ENCODE data around the gene AGBL4.

The AGBL4 gene

DNA sequence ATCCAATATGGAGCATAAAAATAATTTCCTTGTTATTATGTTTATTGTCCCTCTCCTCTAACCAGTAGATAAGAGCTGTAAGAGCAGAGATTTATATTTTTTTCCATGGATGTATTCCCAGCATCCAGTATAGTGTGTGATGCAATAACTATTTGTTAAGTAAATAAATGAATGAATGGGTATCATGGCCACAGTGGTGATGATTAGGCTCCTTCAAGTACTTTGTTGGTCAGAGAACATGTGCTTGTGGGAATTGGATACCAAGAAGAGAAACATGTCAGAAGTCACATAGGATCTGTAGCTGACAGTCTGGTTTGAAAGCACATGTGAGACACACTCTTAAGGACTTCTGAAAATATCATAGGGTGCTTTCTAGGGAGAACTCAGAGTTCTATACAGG lies 588.5 kb downstream of the AGBL4 start:
- ATAC-seq: no peak
- no peaks in the 10 kb centered on the region for H3K36me3 Mint-ChIP-seq (ENCODE audit: low read depth)
- H3K27ac Mint-ChIP-seq: no peak overlapping the region
- peaks cover 16% of the 10 kb centered on the region for H3K9me3 Mint-ChIP-seq
- H3K27me3 Mint-ChIP-seq: no peaks in the 10 kb centered on the region
- H3K4me3 Mint-ChIP-seq: no peak overlapping the region
- no peak for DNase-seq
- H3K4me1 Mint-ChIP-seq: no peaks in the 10 kb centered on the region

DNA sequence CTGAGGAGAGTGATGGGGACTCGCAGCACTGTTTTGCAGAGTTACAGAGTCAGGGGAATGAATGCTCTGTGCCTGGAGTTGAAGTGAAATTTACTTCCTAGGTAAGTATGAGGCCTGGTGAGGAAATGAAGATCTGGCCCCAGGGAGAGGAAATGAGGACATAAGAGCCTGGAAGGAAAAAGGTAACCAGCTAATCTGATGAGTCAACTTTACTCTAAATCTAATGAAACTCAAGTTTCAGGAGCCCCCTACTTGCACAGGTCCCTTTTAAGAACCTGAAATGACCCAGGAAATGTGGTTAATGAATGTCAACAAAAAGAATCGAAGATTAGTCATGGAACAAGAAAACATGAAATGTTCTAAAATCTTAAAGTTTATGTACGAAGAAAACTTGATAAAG lies 599.0 kb downstream of the AGBL4 start:
- H3K9me3 Mint-ChIP-seq: peaks cover 4% of the 10 kb centered on the region
- H3K36me3 Mint-ChIP-seq (ENCODE audit: low read depth): no peaks in the 10 kb centered on the region
- H3K27me3 Mint-ChIP-seq: no peaks in the 10 kb centered on the region
- H3K4me1 Mint-ChIP-seq: no peaks in the 10 kb centered on the region
- DNase-seq (no peak), ATAC-seq (no peak)
- no peak overlapping the region for H3K4me3 Mint-ChIP-seq
- H3K27ac Mint-ChIP-seq: no peak overlapping the region

DNA sequence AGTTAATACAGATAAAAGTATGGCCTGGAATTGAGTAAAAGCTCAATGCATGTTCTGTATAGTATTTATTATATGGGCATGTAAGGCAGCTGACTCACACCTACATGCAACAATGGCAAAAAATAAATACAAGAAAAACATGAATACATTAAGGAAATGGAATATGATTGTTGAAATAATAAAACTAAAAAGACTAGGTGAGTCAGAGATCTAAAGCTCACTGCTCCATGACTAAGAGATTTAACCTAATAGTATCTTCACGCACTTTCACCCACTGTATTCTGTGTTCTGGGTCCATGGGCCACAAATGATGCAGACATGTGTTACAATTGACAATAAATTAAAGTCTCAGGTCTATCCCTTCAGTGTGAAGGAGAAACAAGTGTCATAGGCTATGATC lies 607.0 kb downstream of the AGBL4 start:
- H3K27me3 Mint-ChIP-seq: no peaks in the 10 kb centered on the region
- H3K9me3 Mint-ChIP-seq: no peaks in the 10 kb centered on the region
- no peaks in the 10 kb centered on the region for H3K4me1 Mint-ChIP-seq
- H3K36me3 Mint-ChIP-seq (ENCODE audit: low read depth): no peaks in the 10 kb centered on the region
- H3K27ac Mint-ChIP-seq: no peak overlapping the region
- no peak overlapping the region for H3K4me3 Mint-ChIP-seq
- DNase-seq (no peak), ATAC-seq (no peak)

DNA sequence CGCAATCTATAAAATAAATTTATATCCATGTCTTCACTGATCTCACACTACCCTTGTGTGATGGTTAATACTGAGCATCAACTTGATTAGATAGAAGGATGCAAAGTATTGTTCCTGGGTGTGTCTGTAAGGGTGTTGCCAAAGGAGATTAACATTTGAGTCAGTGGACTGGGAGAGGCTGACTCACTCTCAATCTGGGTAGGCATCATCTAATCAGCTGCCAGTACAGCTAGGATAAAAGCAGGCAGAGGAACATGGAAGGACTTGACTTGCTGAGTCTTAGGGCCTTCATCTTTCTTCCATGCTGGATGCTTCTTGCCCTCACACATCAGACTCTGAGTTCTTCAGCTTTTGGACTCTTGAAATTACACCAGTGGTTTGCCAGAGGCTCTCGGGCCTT lies 615.4 kb downstream of the AGBL4 start:
- peaks cover 5% of the 10 kb centered on the region for H3K27me3 Mint-ChIP-seq
- no peak overlapping the region for H3K27ac Mint-ChIP-seq
- no peak overlapping the region for H3K4me3 Mint-ChIP-seq

DNA sequence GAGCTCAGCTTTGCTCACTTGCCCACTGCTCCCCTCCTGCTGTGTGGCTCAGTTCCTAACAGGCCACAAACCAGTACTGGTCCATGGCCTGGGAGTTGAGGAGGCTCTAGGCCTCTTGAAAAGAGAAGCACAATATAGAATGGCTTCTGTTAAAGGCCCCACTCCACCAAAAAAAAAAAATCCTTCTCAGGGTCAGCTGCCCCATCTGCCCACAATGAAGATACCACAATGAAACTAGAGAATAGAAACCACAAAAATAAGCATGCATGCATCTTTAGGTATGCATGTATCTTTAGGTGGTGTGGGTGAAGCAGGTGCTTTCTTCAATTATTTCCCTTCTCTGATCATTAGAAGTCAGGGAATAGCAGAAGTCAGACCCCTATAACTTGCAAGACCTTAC lies 626.7 kb downstream of the AGBL4 start:
- no peak overlapping the region for H3K4me3 Mint-ChIP-seq
- H3K27me3 Mint-ChIP-seq: no peaks in the 10 kb centered on the region
- H3K27ac Mint-ChIP-seq: no peak overlapping the region
- no peaks in the 10 kb centered on the region for H3K36me3 Mint-ChIP-seq (ENCODE audit: low read depth)
- DNase-seq (no peak), ATAC-seq (no peak)
- no peaks in the 10 kb centered on the region for H3K4me1 Mint-ChIP-seq
- no peaks in the 10 kb centered on the region for H3K9me3 Mint-ChIP-seq

More for the DNA sequence above, 615.4 kb downstream of the AGBL4 start:
- Mint-ChIP-seq H3K36me3 (ENCODE audit: low read depth) (no peaks in the 10 kb centered on the region), H3K4me1 (no peaks in the 10 kb centered on the region), H3K9me3 (peaks cover 4% of the 10 kb centered on the region)
- ATAC-seq (no peak), DNase-seq (no peak)

DNA sequence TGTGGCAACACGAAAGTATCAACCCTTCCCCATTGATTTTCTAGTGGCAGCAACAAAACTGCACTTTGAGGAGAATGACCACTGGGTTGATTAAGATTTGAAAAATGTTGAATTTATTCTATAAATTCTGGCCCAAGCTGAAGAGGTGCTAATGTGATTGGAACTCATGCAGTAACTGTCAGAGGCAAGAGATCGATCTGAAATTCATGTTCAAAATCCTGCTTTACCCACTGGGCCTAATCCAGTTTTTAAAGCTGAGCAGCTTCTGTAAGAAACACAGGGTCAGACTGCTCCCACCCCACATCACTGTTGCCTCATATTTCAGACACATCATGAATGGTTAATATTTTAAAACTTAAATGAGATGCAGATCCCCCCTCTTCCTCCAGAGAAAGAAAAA lies 629.6 kb downstream of the AGBL4 start:
- H3K27ac Mint-ChIP-seq: no peak overlapping the region

DNA sequence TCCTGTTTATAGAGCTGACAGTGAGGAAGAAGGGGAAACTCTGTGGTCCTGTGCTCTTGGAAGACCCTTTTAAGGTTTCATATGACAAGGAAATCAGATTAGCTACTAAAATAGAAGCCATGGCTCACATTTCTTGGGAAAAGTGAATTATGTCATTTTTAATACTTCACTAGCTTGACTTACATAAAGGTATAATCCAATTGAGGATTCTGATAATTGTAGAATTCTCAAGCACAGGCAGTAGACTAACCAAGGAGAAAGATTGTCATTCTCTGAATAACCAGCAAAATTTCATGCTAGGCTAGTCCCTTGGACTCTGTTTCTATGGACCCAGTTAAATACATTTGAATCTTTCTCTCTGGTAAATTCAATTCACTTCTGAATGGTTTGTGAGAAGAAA lies 634.1 kb downstream of the AGBL4 start:
- no peaks in the 10 kb centered on the region for H3K4me1 Mint-ChIP-seq
- H3K27me3 Mint-ChIP-seq: peaks cover 2% of the 10 kb centered on the region

More for the DNA sequence above, 629.6 kb downstream of the AGBL4 start:
- no peaks in the 10 kb centered on the region for H3K36me3 Mint-ChIP-seq (ENCODE audit: low read depth)
- ATAC-seq (no peak), DNase-seq (no peak)
- H3K27me3 Mint-ChIP-seq: peaks cover 2% of the 10 kb centered on the region
- peaks cover 3% of the 10 kb centered on the region for H3K9me3 Mint-ChIP-seq
- H3K4me3 Mint-ChIP-seq: no peak overlapping the region
- no peaks in the 10 kb centered on the region for H3K4me1 Mint-ChIP-seq

DNA sequence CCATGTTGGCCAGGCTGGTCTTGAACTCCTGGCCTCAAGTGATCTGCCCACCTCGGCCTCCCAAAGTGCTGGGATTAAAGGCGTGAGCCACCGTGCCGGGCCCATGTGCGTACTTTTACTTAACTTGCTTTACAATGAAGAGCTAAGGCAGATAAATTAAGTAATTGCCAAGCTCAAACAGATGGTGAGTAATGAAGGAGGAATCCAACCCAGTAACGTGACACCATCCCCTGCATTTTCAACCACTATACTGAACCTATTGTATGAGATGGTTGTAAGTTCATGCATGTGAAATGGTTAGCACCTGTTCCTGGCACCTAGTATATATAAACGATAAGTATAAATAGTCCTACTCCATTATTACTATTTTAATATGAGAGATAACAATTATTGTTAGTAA lies 659.1 kb downstream of the AGBL4 start:
- Mint-ChIP-seq H3K4me1 (no peaks in the 10 kb centered on the region), H3K9me3 (no peaks in the 10 kb centered on the region), H3K27me3 (no peaks in the 10 kb centered on the region), H3K36me3 (ENCODE audit: low read depth) (no peaks in the 10 kb centered on the region), H3K27ac (no peak overlapping the region), H3K4me3 (no peak overlapping the region)
- ATAC-seq (no peak), DNase-seq (no peak)

More for the DNA sequence above, 634.1 kb downstream of the AGBL4 start:
- no peak overlapping the region for H3K27ac Mint-ChIP-seq
- H3K9me3 Mint-ChIP-seq: peaks cover 3% of the 10 kb centered on the region
- DNase-seq (no peak), ATAC-seq (no peak)
- H3K36me3 Mint-ChIP-seq (ENCODE audit: low read depth): no peaks in the 10 kb centered on the region
- no peak overlapping the region for H3K4me3 Mint-ChIP-seq

DNA sequence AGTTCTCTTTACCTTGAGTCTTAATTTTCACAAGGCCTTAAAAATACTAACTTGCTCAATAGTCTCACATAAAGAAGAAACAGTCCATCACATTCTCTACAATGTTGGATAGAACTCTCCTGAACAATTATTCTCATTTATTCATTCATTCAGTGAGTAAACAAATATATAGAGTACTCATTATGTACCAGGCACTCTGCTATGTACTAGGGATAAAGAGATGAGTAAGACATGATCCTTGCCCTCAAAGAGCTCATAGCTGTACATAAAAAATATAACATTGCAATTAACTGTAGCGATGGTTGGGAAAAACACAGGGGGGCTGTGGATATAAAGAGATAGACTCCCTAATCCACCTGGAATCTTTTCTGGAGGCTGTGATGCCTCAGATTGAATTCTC lies 660.1 kb downstream of the AGBL4 start:
- H3K4me1 Mint-ChIP-seq: no peaks in the 10 kb centered on the region
- no peaks in the 10 kb centered on the region for H3K27me3 Mint-ChIP-seq
- no peak overlapping the region for H3K27ac Mint-ChIP-seq
- H3K9me3 Mint-ChIP-seq: no peaks in the 10 kb centered on the region
- DNase-seq (no peak), ATAC-seq (no peak)
- no peaks in the 10 kb centered on the region for H3K36me3 Mint-ChIP-seq (ENCODE audit: low read depth)
- H3K4me3 Mint-ChIP-seq: no peak overlapping the region

DNA sequence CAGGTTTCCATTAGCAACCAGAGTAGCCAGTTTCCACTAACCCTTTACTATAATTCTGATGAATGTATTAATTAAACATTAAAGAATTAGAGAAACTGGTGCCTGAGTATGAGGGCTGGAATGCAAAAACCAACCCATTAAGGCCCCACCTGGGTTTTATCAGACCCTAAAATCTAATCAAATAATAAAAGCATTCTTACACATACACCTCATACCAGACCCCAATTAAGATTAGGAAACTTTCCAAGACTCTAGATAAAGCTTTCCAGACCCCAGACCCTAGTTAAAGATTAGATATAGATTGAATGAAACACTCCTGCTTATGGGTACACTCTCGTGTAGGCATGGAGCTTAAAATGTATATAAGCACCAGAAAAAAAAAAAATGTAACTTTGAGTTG lies 665.7 kb downstream of the AGBL4 start:
- DNase-seq (no peak), ATAC-seq (no peak)
- Mint-ChIP-seq H3K4me3 (no peak overlapping the region), H3K36me3 (ENCODE audit: low read depth) (no peaks in the 10 kb centered on the region), H3K9me3 (no peaks in the 10 kb centered on the region), H3K4me1 (no peaks in the 10 kb centered on the region), H3K27ac (no peak overlapping the region), H3K27me3 (no peaks in the 10 kb centered on the region)

DNA sequence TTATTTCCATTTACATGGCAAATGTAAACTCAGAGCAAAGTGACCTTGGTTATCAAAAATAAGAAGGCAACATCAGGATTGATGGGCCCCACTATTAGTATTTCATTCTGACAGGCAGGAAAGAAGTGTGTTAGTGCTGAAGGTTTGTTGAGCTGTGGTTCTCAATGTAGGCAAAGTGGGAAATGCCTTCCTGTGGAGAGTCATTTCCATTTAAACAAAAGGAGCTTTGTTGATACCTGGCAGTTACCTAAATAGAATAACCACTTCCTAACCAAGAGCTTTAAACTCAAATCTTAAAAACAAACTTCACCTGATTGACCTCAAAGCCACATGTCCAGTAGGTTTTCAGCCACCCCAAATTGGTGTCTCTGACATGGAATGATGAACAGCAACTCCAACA lies 667.2 kb downstream of the AGBL4 start:
- Mint-ChIP-seq H3K4me1 (no peaks in the 10 kb centered on the region), H3K4me3 (no peak overlapping the region), H3K36me3 (ENCODE audit: low read depth) (no peaks in the 10 kb centered on the region), H3K9me3 (no peaks in the 10 kb centered on the region), H3K27me3 (no peaks in the 10 kb centered on the region), H3K27ac (no peak overlapping the region)
- DNase-seq: no peak
- no peak for ATAC-seq

DNA sequence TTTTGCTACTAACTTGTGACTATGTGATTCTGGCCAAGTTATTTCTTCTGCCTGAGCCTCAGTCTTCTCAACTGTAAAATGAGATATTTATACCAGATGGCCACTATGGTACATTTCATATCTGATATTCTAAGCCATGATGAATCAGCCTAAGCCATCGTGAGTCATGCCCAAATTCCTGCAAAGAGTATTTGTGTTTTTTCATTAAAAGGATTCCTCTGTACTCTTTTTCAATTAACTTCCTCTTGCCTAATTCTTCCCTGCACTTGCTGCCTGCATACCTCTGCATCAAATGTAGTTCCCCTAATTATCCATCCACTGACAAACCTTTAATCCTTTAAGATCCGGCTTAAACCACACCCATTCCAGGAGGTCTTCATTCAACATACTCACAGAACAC lies 672.0 kb downstream of the AGBL4 start:
- Mint-ChIP-seq H3K36me3 (ENCODE audit: low read depth) (no peaks in the 10 kb centered on the region), H3K9me3 (peaks cover 8% of the 10 kb centered on the region), H3K4me1 (no peaks in the 10 kb centered on the region), H3K27ac (no peak overlapping the region), H3K4me3 (no peak overlapping the region), H3K27me3 (no peaks in the 10 kb centered on the region)
- DNase-seq (no peak), ATAC-seq (no peak)

DNA sequence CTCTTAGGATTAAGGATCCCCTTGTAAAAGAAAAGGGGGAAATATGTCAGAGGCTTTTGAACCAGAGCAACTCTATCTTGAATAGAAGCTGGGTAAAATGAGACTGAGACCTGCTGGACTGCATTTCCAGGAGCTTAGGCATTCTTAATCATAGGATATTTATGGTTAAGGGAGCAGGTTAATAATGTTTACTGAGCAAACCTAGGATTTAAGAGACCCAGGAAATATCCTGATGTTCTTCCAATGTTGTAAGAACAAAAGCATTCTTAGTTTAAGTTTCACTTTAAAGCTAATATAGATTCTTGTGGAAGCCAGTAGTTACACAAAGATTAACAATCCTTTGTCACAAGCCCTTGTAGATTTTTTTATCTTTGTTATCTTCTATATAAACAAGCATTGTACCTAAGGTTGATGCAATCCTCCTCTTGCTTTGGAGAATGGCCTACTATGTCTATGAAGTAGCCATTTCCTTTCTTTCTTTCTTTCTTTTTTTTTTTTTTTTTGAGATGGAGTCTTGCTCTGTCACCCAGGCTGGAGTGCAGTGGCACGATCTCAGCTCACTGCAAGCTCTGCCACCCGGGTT lies 676.9 kb downstream of the AGBL4 start:
- H3K27ac Mint-ChIP-seq: no peak overlapping the region
- DNase-seq (no peak), ATAC-seq (no peak)
- H3K36me3 Mint-ChIP-seq (ENCODE audit: low read depth): no peaks in the 10 kb centered on the region
- H3K27me3 Mint-ChIP-seq: no peaks in the 10 kb centered on the region
- no peak overlapping the region for H3K4me3 Mint-ChIP-seq
- H3K4me1 Mint-ChIP-seq: no peaks in the 10 kb centered on the region
- peaks cover 14% of the 10 kb centered on the region for H3K9me3 Mint-ChIP-seq

DNA sequence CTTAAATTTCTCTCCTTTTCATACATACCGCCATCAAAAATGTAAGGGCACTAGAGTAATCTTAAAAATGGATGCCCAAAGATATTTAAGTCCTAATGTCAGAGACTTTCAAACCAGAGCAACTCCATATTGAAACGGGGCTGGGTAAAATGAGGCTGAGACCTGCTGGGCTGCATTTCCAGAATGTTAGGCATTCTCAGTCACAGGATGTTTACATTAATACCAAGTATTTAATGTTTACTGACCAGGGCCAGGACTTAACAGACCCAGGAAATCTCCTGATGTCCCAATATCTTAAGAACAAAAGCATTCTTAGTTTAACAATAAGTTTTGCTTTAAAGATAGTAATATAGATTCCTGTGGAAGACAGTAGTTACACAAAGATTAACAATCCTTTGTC lies 683.2 kb downstream of the AGBL4 start:
- ATAC-seq (no peak), DNase-seq (no peak)
- Mint-ChIP-seq H3K4me3 (no peak overlapping the region), H3K9me3 (peaks cover 13% of the 10 kb centered on the region), H3K4me1 (no peaks in the 10 kb centered on the region), H3K27ac (no peak overlapping the region), H3K36me3 (ENCODE audit: low read depth) (no peaks in the 10 kb centered on the region), H3K27me3 (no peaks in the 10 kb centered on the region)

DNA sequence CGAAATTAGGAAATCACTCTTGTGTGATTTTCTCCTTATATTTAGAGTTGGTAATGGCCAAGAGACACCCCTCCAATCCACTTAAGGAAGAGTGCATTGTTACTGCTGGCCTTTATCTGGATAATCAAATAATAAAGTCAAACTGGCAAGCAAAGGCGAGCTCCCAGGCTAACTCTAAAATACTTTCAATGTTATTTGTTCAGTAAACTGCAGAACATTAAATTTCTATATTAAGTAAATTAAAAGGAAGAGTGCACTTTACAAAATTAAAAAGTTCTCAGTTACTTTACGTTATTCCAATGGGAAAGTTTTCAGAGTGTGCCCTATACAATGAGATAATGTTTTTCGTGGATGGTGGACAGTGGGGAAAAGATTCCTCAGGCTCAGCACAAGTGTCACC lies 684.7 kb downstream of the AGBL4 start:
- Mint-ChIP-seq H3K4me1 (no peaks in the 10 kb centered on the region), H3K36me3 (ENCODE audit: low read depth) (no peaks in the 10 kb centered on the region), H3K27me3 (no peaks in the 10 kb centered on the region), H3K27ac (no peak overlapping the region), H3K9me3 (peaks cover 7% of the 10 kb centered on the region), H3K4me3 (no peak overlapping the region)
- DNase-seq (no peak), ATAC-seq (no peak)

DNA sequence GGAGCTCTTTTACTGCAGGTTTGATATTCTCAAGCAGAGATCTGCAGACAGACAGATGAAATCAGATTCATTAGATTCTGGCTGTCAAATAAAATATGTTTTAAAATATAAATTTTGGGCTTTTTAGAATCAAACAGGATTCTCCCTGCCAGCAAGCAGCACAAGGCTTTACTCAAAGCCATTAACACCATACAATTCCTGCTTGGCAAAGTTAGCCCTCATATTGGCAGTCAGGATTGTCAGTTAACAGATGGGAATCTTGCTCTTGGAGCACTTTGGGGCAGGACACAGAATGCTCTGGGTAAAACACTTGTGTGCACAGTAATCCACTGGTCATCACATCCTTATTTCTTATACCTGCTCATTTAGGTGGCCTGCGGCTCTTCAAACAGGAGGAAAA lies 686.5 kb downstream of the AGBL4 start:
- ATAC-seq (no peak), DNase-seq (no peak)
- Mint-ChIP-seq H3K36me3 (ENCODE audit: low read depth) (no peaks in the 10 kb centered on the region), H3K4me3 (no peak overlapping the region), H3K4me1 (no peaks in the 10 kb centered on the region), H3K27ac (no peak overlapping the region), H3K9me3 (peaks cover 7% of the 10 kb centered on the region), H3K27me3 (no peaks in the 10 kb centered on the region)
